HG03196 (cell line): ENCODE data around the gene ATAD3A.
"Not testable (repeated sequence)": the region's sequence is repeated elsewhere in the genome, so short reads cannot be mapped to it uniquely, and the experiment has no call there.

Experiments
- ATAC-seq: cut with Tn5 transposase; IDR thresholded peaks from one replicate; pipeline ENCODE4 v1.9.1; 2021; ENCODE audit not compliant: unreplicated experiment

Gene ATAD3A

GRCh38 chr1:1522536-1522935, 10.6 kb downstream of the ATAD3A start:
- not testable (repeated sequence) for ATAC-seq

GRCh38 chr1:1523226-1523625, 11.3 kb downstream of the ATAD3A start:
- not testable (repeated sequence) for ATAC-seq

GRCh38 chr1:1523651-1524050, 11.7 kb downstream of the ATAD3A start:
- not testable (repeated sequence) for ATAC-seq

GRCh38 chr1:1524750-1525383, 12.9 kb downstream of the ATAD3A start:
- not testable (repeated sequence) for ATAC-seq

- ATAC-seq: not testable (repeated sequence)
Measured at GRCh38 chr1:1526476-1526875, 14.5 kb downstream of the ATAD3A start.

GRCh38 chr1:1527092-1527816, 15.3 kb downstream of the ATAD3A start:
- ATAC-seq: no peak

GRCh38 chr1:1528301-1529267, 16.6 kb downstream of the ATAD3A start:
- ATAC-seq: no peak

- ATAC-seq: no peak
Measured at GRCh38 chr1:1529321-1529720, 17.4 kb downstream of the ATAD3A start.

GRCh38 chr1:1529936-1530335, 18.0 kb downstream of the ATAD3A start:
- ATAC-seq: no peak

GRCh38 chr1:1531947-1532346, 20.0 kb downstream of the ATAD3A start:
- no peak for ATAC-seq

GRCh38 chr1:1533176-1533893, 21.4 kb downstream of the ATAD3A start:
- ATAC-seq: not testable (repeated sequence)

- not testable (repeated sequence) for ATAC-seq
Measured at GRCh38 chr1:1533894-1534291, 21.9 kb downstream of the ATAD3A start.

- no peak for ATAC-seq
Measured at GRCh38 chr1:1534401-1535154, 22.6 kb downstream of the ATAD3A start.

GRCh38 chr1:1535201-1536018, 23.4 kb downstream of the ATAD3A start:
- no peak for ATAC-seq

- ATAC-seq: no peak
Measured at GRCh38 chr1:1536019-1536937, 24.3 kb downstream of the ATAD3A start.

GRCh38 chr1:1536938-1537546, 25.1 kb downstream of the ATAD3A start:
- ATAC-seq: no peak

- ATAC-seq: no peak
Measured at GRCh38 chr1:1537626-1538250, 25.8 kb downstream of the ATAD3A start.
